Activated CD8-positive, alpha-beta T cell treated with anti-CD3 and anti-CD28 coated beads for 36 hours (primary cell): ENCODE results near the gene RINL. TPM values are rescaled to one million over a fixed set of nuclear protein-coding genes. Genes with fewer than 3 reads are reported as not detected.

Source experiments
- ATAC-seq: fragments of 200-7000 bp; cut with Tn5 transposase; one replicate; pipeline ENCODE4 v1.10.0; 2021; ENCODE audit warnings: mild to moderate bottlenecking, moderate library complexity
- CTCF ChIA-PET: fragments of 350-600 bp; sonication (Branson Sonifier 250); formaldehyde crosslinking; loops from one replicate; lab custom pipeline; 2021; ENCODE audit warnings: antibody characterized with exemption; lab: Charles Lee
- POLR2A ChIA-PET: fragments of 350-600 bp; sonication (Branson Sonifier 250); formaldehyde crosslinking; loops from one replicate; lab custom pipeline; 2021; ENCODE audit warnings: antibody characterized with exemption; lab: Charles Lee
- DNase-seq: peaks from one replicate; pipeline ENCODE4 v3.0.0-alpha.2; 2020
- H3K27ac Mint-ChIP-seq: one replicate; pipeline ENCODE4 v1.8.0; 2021; ENCODE audit warnings: mild to moderate bottlenecking, mixed read lengths
- H3K27me3 Mint-ChIP-seq: one replicate; pipeline ENCODE4 v1.8.0; 2021; ENCODE audit warnings: mixed read lengths
- H3K36me3 Mint-ChIP-seq: one replicate; pipeline ENCODE4 v1.8.0; 2021; ENCODE audit warnings: low read depth, mixed read lengths
- H3K4me1 Mint-ChIP-seq: one replicate; pipeline ENCODE4 v1.8.0; 2021; ENCODE audit warnings: low read depth, mixed read lengths
- H3K4me3 Mint-ChIP-seq: one replicate; pipeline ENCODE4 v1.8.0; 2021; ENCODE audit warnings: mild to moderate bottlenecking, moderate library complexity, mixed read lengths
- H3K9me3 Mint-ChIP-seq: one replicate; pipeline ENCODE4 v1.8.0; 2021; ENCODE audit warnings: mixed read lengths
- intact Hi-C: fragments of 100-400 bp; cut with micrococcal nuclease; formaldehyde crosslinking; loops from one replicate; pipeline ENCODE4 v1.10.0; 2022
- total RNA-seq, 2 experiments: library from RNA; stranded (reverse); gene quantifications; one replicate each; pipeline ENCODE4 v1.2.3, GENCODE V29; 2021
- TF ChIP-seq, protein P1 (sequence below): fragments of 200-600 bp; IDR thresholded peaks from one replicate; pipeline ENCODE4 v1.8.0; 2022; ENCODE audit warnings: antibody characterized with exemption, mild to moderate bottlenecking

RINL gene
- total RNA-seq, 2 experiments from 2014 or later: 85.5 to 87.7 TPM

DNA sequence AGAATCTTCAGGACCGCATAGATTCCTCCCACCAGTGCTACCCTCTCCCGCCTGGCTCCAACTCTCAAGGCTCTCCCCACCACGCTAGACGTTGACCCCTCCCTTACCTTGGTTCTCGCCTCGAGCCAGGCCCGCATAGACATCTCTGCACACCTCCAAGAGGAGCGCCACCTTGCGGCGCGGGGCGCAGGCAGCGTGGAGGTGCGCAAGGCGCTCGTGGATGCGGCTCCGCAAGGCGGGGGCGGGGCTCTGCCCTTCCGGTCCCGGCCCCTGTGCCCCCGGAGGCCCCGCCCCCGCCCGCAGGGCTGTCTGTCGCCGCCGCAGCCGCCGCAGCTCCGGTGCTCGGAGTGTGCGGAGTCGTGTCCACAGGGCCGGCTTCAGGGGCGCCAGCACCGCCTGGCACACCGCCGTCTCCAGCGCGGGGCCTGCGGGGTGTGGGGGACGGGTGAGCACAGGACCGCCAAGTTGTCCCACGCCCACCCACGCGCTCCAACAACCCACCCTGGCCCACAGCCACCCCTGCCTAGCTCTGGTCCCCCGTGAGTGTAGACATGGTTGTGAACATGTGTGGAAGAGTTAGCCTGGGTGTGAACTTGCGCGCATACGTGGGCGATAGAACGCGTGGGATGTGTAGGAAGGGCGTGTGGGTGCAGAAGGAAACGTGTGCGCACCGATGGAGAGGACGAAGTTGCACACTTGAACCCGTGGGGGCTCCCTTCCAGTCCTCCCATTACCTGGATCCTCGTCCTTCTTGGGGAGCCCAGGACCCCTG lies 8.1 kb downstream of the RINL start:
- Mint-ChIP-seq H3K27ac (peak overlapping the region; percentile 92), H3K4me3 (peak overlapping the region; percentile 85), H3K4me1 (peaks cover 43% of the 10 kb centered on the region), H3K27me3 (no peaks in the 10 kb centered on the region), H3K9me3 (peaks cover 2% of the 10 kb centered on the region), H3K36me3 (peaks cover 55% of the 10 kb centered on the region)
- CTCF ChIA-PET: interaction anchor here (0.8 to 6.3 kb wide), 12 partner anchors 8 to 232 kb away, joined by 3 to 33 read pairs (median 6); partner anchors contain the start of genes MRPS12, RINL and SARS2
- TF ChIP-seq, protein P1, sequence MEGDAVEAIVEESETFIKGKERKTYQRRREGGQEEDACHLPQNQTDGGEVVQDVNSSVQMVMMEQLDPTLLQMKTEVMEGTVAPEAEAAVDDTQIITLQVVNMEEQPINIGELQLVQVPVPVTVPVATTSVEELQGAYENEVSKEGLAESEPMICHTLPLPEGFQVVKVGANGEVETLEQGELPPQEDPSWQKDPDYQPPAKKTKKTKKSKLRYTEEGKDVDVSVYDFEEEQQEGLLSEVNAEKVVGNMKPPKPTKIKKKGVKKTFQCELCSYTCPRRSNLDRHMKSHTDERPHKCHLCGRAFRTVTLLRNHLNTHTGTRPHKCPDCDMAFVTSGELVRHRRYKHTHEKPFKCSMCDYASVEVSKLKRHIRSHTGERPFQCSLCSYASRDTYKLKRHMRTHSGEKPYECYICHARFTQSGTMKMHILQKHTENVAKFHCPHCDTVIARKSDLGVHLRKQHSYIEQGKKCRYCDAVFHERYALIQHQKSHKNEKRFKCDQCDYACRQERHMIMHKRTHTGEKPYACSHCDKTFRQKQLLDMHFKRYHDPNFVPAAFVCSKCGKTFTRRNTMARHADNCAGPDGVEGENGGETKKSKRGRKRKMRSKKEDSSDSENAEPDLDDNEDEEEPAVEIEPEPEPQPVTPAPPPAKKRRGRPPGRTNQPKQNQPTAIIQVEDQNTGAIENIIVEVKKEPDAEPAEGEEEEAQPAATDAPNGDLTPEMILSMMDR: peak; percentile 90
- DNase-seq (peak; percentile 95), ATAC-seq (peak; percentile 83)
- POLR2A ChIA-PET: interaction anchor here (0.8 to 12.2 kb wide), 13 partner anchors 8 to 249 kb away, joined by 3 to 152 read pairs (median 9); partner anchors contain the start of genes ECH1, HNRNPL and RINL
- intact Hi-C loops: no loop called here

- peaks cover 62% of the 10 kb centered on the region for H3K36me3 Mint-ChIP-seq
- peak; percentile 58 for DNase-seq
- H3K9me3 Mint-ChIP-seq: peaks cover 3% of the 10 kb centered on the region
- H3K27me3 Mint-ChIP-seq: no peaks in the 10 kb centered on the region
- TF ChIP-seq, protein P1: no peak
- H3K4me3 Mint-ChIP-seq: peak overlapping the region; percentile 85
- ChIA-PET CTCF (interaction anchor here (0.6 to 6.3 kb wide), 16 partner anchors 9 to 336 kb away, joined by 3 to 33 read pairs (median 4); partner anchors contain the start of genes MRPS12, RINL and SARS2), POLR2A (interaction anchor here (0.6 to 12.2 kb wide), 13 partner anchors 9 to 248 kb away, joined by 3 to 152 read pairs (median 7); partner anchors contain the start of genes ECH1, HNRNPL and RINL)
- peaks cover 50% of the 10 kb centered on the region for H3K4me1 Mint-ChIP-seq
- intact Hi-C loops: no loop called here
- peak overlapping the region; percentile 92 for H3K27ac Mint-ChIP-seq
- ATAC-seq: peak; percentile 5
Measured at GRCh38 chr19:38869160-38869835, 8.8 kb downstream of the RINL start.

- TF ChIP-seq, protein P1: no peak
- CTCF ChIA-PET: interaction anchor here (0.8 to 6.3 kb wide), 10 partner anchors 10 to 335 kb away, joined by 3 to 33 read pairs (median 5); partner anchors contain the start of genes MRPS12, RINL and SARS2
- H3K36me3 Mint-ChIP-seq: peaks cover 63% of the 10 kb centered on the region
- no peaks in the 10 kb centered on the region for H3K27me3 Mint-ChIP-seq
- peaks cover 52% of the 10 kb centered on the region for H3K4me1 Mint-ChIP-seq
- H3K9me3 Mint-ChIP-seq: peaks cover 3% of the 10 kb centered on the region
- ATAC-seq: no peak
- peak overlapping the region; percentile 92 for H3K27ac Mint-ChIP-seq
- no peak for DNase-seq
- intact Hi-C loops: no loop called here
- H3K4me3 Mint-ChIP-seq: peak overlapping the region; percentile 85
- POLR2A ChIA-PET: interaction anchor here (0.6 to 12.2 kb wide), 10 partner anchors 8 to 37 kb away, joined by 3 to 152 read pairs (median 8); partner anchors contain the start of genes ECH1, HNRNPL and RINL
Measured at GRCh38 chr19:38868551-38868950, 9.5 kb downstream of the RINL start.

- ChIA-PET POLR2A (interaction anchor here (5.1 to 12.2 kb wide), 2 partner anchors 17 to 26 kb away, joined by 22 to 152 read pairs; partner anchors contain the start of gene HNRNPL), CTCF (interaction anchor here (1.5 to 6.3 kb wide), 5 partner anchors 10 to 20 kb away, joined by 4 to 33 read pairs (median 11); partner anchors contain the start of gene RINL)
- TF ChIP-seq, protein P1: no peak
- peaks cover 3% of the 10 kb centered on the region for H3K9me3 Mint-ChIP-seq
- H3K4me1 Mint-ChIP-seq: peaks cover 50% of the 10 kb centered on the region
- no peak for DNase-seq
- intact Hi-C loops: no loop called here
- peaks cover 58% of the 10 kb centered on the region for H3K36me3 Mint-ChIP-seq
- ATAC-seq: no peak
- H3K27ac Mint-ChIP-seq: no peak overlapping the region
- no peak overlapping the region for H3K4me3 Mint-ChIP-seq
- H3K27me3 Mint-ChIP-seq: no peaks in the 10 kb centered on the region
Measured at GRCh38 chr19:38867171-38867780, 10.8 kb downstream of the RINL start.
